HEK293 (cell line): ENCODE data around the gene RNF133.

Experiments
- CTCF ChIA-PET: fragments of 350-600 bp; formaldehyde crosslinking; extraction: SDS; loops from one replicate; lab custom pipeline; 2021; ENCODE audit warnings: antibody characterized with exemption; lab: Yijun Ruan, JAX
- POLR2A ChIA-PET: fragments of 300-600 bp; formaldehyde crosslinking; extraction: SDS; loops from one replicate; lab custom pipeline; 2020; ENCODE audit warnings: antibody characterized with exemption, inconsistent platforms; lab: Yijun Ruan, JAX
- H3K27ac ChIP-seq: fragments of 200-500 bp; sonication (Bioruptor generic); 2 replicates; pipeline ENCODE4 v1.5.1; 2014; ENCODE audit warnings: low read depth, low read length, control low read depth, inconsistent platforms; ENCODE audit errors: extremely low read depth
- H3K36me3 ChIP-seq, 2 experiments: fragments of 200-500 bp in 1 of 2; sonication (Bioruptor generic) in 1 of 2; 1 replicate in 1 of 2; 2 replicates in 1 of 2; pipeline ENCODE4 v1.5.1; 2014 to 2017; ENCODE audit warnings: inconsistent platforms in 2 of 2, low read length in 2 of 2; ENCODE audit not compliant: control insufficient read depth in 2 of 2, insufficient read depth in 1 of 2
- H3K4me1 ChIP-seq: fragments of 200-500 bp; sonication (Bioruptor generic); 2 replicates; pipeline ENCODE4 v1.5.1; 2014; ENCODE audit warnings: mild to moderate bottlenecking, low read length, inconsistent platforms; ENCODE audit not compliant: control insufficient read depth, insufficient read depth
- H3K4me3 ChIP-seq: 2 replicates; pipeline ENCODE4 v1.5.1; 2011; ENCODE audit warnings: low read depth, mild to moderate bottlenecking, control low read depth, low read length, moderate library complexity
- H3K9me3 ChIP-seq: fragments of 200-500 bp; sonication (Bioruptor generic); 2 replicates; pipeline ENCODE4 v1.5.1; 2014; ENCODE audit warnings: low read depth, low read length, inconsistent platforms; ENCODE audit not compliant: control insufficient read depth, insufficient read depth
- KLF16 ChIP-seq: fragments of 450-650 bp; formaldehyde crosslinking; IDR thresholded peaks from 2 replicates; pipeline ENCODE4 v1.5.1; 2017; ENCODE audit warnings: missing biosample characterization, missing genetic modification characterization
- KLF8 ChIP-seq: fragments of 450-650 bp; formaldehyde crosslinking; IDR thresholded peaks from 2 replicates; pipeline ENCODE4 v1.5.1; 2016; ENCODE audit warnings: missing biosample characterization, missing genetic modification characterization
- PATZ1 ChIP-seq: fragments of 450-650 bp; formaldehyde crosslinking; IDR thresholded peaks from 2 replicates; pipeline ENCODE4 v1.5.1; 2016; ENCODE audit warnings: missing biosample characterization, missing genetic modification characterization
- ZBTB10 ChIP-seq: fragments of 450-650 bp; formaldehyde crosslinking; IDR thresholded peaks from 2 replicates; pipeline ENCODE4 v1.5.1; 2016; ENCODE audit warnings: missing biosample characterization, missing genetic modification characterization
- ZBTB8A ChIP-seq: fragments of 450-650 bp; formaldehyde crosslinking; IDR thresholded peaks from 2 replicates; pipeline ENCODE4 v1.5.1; 2016; ENCODE audit warnings: missing biosample characterization, missing genetic modification characterization
- ZFP41 ChIP-seq: fragments of 450-650 bp; formaldehyde crosslinking; IDR thresholded peaks from 2 replicates; pipeline ENCODE4 v1.5.1; 2016; ENCODE audit warnings: missing biosample characterization, missing genetic modification characterization, borderline replicate concordance
- ZNF174 ChIP-seq: fragments of 450-650 bp; formaldehyde crosslinking; IDR thresholded peaks from 2 replicates; pipeline ENCODE4 v1.5.0; 2017; ENCODE audit warnings: missing biosample characterization, mild to moderate bottlenecking, missing genetic modification characterization
- ZNF223 ChIP-seq: fragments of 450-650 bp; formaldehyde crosslinking; IDR thresholded peaks from 2 replicates; pipeline ENCODE4 v1.5.1; 2016; ENCODE audit warnings: missing biosample characterization, missing genetic modification characterization
- ZNF24 ChIP-seq: fragments of 450-650 bp; formaldehyde crosslinking; IDR thresholded peaks from 2 replicates; pipeline ENCODE4 v1.5.1; 2016; ENCODE audit warnings: missing biosample characterization, missing genetic modification characterization
- ZNF292 ChIP-seq: fragments of 450-650 bp; formaldehyde crosslinking; IDR thresholded peaks from 2 replicates; pipeline ENCODE4 v1.5.1; 2016; ENCODE audit warnings: low read depth, missing biosample characterization, missing genetic modification characterization, borderline replicate concordance
- ZNF423 ChIP-seq: fragments of 450-650 bp; formaldehyde crosslinking; IDR thresholded peaks from 2 replicates; pipeline ENCODE4 v1.5.1; 2016; ENCODE audit warnings: missing biosample characterization, missing genetic modification characterization
- ZNF433 ChIP-seq: fragments of 450-650 bp; formaldehyde crosslinking; IDR thresholded peaks from 2 replicates; pipeline ENCODE4 v1.5.1; 2016; ENCODE audit warnings: missing biosample characterization, missing genetic modification characterization, low read depth
- ZNF449 ChIP-seq: fragments of 450-650 bp; formaldehyde crosslinking; IDR thresholded peaks from 2 replicates; pipeline ENCODE4 v1.5.1; 2017; ENCODE audit warnings: missing biosample characterization, mild to moderate bottlenecking, missing genetic modification characterization, moderate library complexity
- ZNF501 ChIP-seq: fragments of 450-650 bp; formaldehyde crosslinking; IDR thresholded peaks from 2 replicates; pipeline ENCODE4 v1.5.1; 2016; ENCODE audit warnings: missing biosample characterization, missing genetic modification characterization
- ZNF654 ChIP-seq: fragments of 450-650 bp; formaldehyde crosslinking; IDR thresholded peaks from 2 replicates; pipeline ENCODE4 v1.5.1; 2016; ENCODE audit warnings: low read depth, missing biosample characterization, missing genetic modification characterization
- ZNF707 ChIP-seq: fragments of 450-650 bp; formaldehyde crosslinking; IDR thresholded peaks from 2 replicates; pipeline ENCODE4 v1.5.1; 2016; ENCODE audit warnings: missing biosample characterization, missing genetic modification characterization
- ZNF768 ChIP-seq: fragments of 450-650 bp; formaldehyde crosslinking; IDR thresholded peaks from 2 replicates; pipeline ENCODE4 v1.5.1; 2018; ENCODE audit warnings: missing biosample characterization, mild to moderate bottlenecking, missing genetic modification characterization
- ZNF777 ChIP-seq: fragments of 450-650 bp; formaldehyde crosslinking; IDR thresholded peaks from 2 replicates; pipeline ENCODE4 v1.5.1; 2017; ENCODE audit warnings: missing biosample characterization, missing genetic modification characterization, borderline replicate concordance
- ZNF837 ChIP-seq: fragments of 450-650 bp; formaldehyde crosslinking; IDR thresholded peaks from 2 replicates; pipeline ENCODE4 v1.5.1; 2016; ENCODE audit warnings: missing biosample characterization, missing genetic modification characterization

The RNF133 gene

GRCh38 chr7:122743211-122743610 is 44.3 kb upstream of the RNF133 start:
- Histone ChIP-seq H3K36me3 (no peaks in the 10 kb centered on the region), H3K4me1 (no peaks in the 10 kb centered on the region), H3K4me3 (no peak overlapping the region), H3K9me3 (no peaks in the 10 kb centered on the region), H3K27ac (no peak overlapping the region)
- ChIA-PET CTCF (no interaction called here), POLR2A (no interaction called here)
- no peak for TF ChIP-seq ZBTB8A
- no peak for TF ChIP-seq ZNF292 (tag by site-specific recombination)
- no peak for TF ChIP-seq KLF16 (tag by site-specific recombination)
- no peak for TF ChIP-seq ZNF837 (tag by site-specific recombination)
- TF ChIP-seq ZNF24: no peak
- TF ChIP-seq ZNF707 (tag by site-specific recombination): no peak
- no peak for TF ChIP-seq ZNF174
- TF ChIP-seq ZNF433 (tag by site-specific recombination): no peak
- TF ChIP-seq ZNF423: no peak
- no peak for TF ChIP-seq ZNF449 (tag by site-specific recombination)
- TF ChIP-seq ZNF654 (tag by site-specific recombination): no peak
- no peak for TF ChIP-seq ZNF768
- TF ChIP-seq ZBTB10 (tag by site-specific recombination): no peak
- TF ChIP-seq PATZ1 (tag by site-specific recombination): no peak
- TF ChIP-seq ZNF777: no peak
- TF ChIP-seq ZNF223 (tag by site-specific recombination): no peak

- Histone ChIP-seq H3K4me1 (no peaks in the 10 kb centered on the region), H3K4me3 (no peak overlapping the region)
- TF ChIP-seq KLF8 (tag by site-specific recombination) (no peak), KLF16 (tag by site-specific recombination) (no peak), ZNF501 (tag by site-specific recombination) (no peak), ZFP41 (tag by site-specific recombination) (no peak)
- TF ChIP-seq, all 188 proteins: peak for 0
- ChIA-PET POLR2A (no interaction called here), CTCF (no interaction called here)
- Histone ChIP-seq H3K27ac (no peak overlapping the region), H3K36me3 (no peaks in the 10 kb centered on the region), H3K9me3 (no peaks in the 10 kb centered on the region)
These were observed 40.0 kb upstream of the RNF133 start for GRCh38 chr7:122738947-122739346.
